HL-60 (cell line): ENCODE results near the gene OR10C1.

Source experiments
- CTCF ChIP-seq: IDR thresholded peaks from one replicate; pipeline ENCODE4 v1.5.1; 2011; ENCODE audit warnings: low read length, control low read depth, inconsistent platforms; ENCODE audit not compliant: insufficient read depth
- POLR2AphosphoS5 ChIP-seq: IDR thresholded peaks from 2 replicates; pipeline ENCODE4 v1.6.1; 2012; ENCODE audit warnings: low read depth
- REST ChIP-seq: IDR thresholded peaks from 2 replicates; pipeline ENCODE4 v1.6.1; 2012; ENCODE audit warnings: low read depth; ENCODE audit not compliant: insufficient replicate concordance

GRCh38 chr6:29426654-29427053 lies 12.5 kb upstream of the OR10C1 start:
- no peak for TF ChIP-seq CTCF
- no peak for TF ChIP-seq POLR2AphosphoS5
- no peak for TF ChIP-seq REST
